GM10248 (cell line): ENCODE data around the gene PROZ.

Source experiments
- CTCF ChIA-PET: fragments of 300-600 bp; sonication (Branson Sonifier 250); formaldehyde crosslinking; extraction: SDS; loops from one replicate; lab custom pipeline; 2021; ENCODE audit warnings: antibody characterized with exemption; lab: Yijun Ruan, JAX
- POLR2A ChIA-PET: fragments of 350-650 bp; sonication (Branson Sonifier 250); formaldehyde crosslinking; extraction: SDS; loops from one replicate; lab custom pipeline; 2020; ENCODE audit warnings: antibody characterized with exemption; lab: Yijun Ruan, JAX
- DNase-seq: peaks from one replicate; pipeline ENCODE4 v3.0.0; 2012; ENCODE audit errors: extremely low spot score
- CTCF ChIP-seq: IDR thresholded peaks from 2 replicates; pipeline ENCODE4 v1.5.1; 2012; ENCODE audit warnings: mild to moderate bottlenecking, low read depth; ENCODE audit errors: extremely low read depth, missing control alignments, control extremely low read depth

Gene PROZ

DNA sequence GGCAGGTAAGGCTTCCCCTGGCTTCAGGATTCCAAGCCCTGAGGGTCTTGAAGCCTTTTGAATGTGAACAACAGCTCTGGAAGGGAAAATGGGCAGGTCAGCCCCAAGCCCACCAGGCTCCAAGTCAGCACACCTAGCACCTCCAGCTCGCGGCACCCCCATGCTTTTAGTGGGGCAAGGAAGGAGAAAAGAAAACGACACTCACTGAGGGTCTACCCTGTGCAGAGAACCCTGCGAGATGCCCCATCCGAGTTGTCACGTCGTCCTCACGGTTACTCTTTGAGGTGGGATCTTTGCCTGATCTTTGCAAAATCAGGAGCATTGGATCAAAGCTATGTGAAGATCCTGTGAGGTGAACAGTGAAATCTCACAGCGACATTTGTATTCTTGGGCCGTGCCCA, 41.6 kb upstream of the PROZ start:
- ChIA-PET POLR2A (no interaction called here), CTCF (no interaction called here)
- no peak for TF ChIP-seq CTCF
- no peak for DNase-seq

DNA sequence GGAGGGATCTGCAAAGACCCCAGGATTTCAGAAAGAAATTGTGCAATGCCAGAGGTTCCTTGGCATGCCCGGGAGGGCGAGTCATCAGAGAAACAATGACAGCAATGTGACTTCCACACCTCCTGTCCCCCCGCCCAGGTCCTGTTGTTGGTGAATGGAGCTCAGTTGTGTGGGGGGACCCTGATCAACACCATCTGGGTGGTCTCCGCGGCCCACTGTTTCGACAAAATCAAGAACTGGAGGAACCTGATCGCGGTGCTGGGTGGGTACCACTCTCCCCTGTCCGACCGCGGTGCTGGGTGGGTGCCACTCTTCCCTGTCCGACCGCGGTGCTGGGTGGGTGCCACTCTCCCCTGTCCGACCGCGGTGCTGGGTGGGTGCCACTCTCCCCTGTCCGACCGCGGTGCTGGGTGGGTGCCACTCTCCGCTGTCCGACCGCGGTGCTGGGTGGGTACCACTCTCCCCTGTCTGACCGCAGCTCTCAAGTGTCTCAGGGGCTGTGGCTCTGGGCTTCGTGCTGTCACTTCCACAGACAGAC, 41.0 kb upstream of the PROZ start:
- POLR2A ChIA-PET: no interaction called here
- CTCF ChIA-PET: no interaction called here
- TF ChIP-seq CTCF: no peak
- no peak for DNase-seq

DNA sequence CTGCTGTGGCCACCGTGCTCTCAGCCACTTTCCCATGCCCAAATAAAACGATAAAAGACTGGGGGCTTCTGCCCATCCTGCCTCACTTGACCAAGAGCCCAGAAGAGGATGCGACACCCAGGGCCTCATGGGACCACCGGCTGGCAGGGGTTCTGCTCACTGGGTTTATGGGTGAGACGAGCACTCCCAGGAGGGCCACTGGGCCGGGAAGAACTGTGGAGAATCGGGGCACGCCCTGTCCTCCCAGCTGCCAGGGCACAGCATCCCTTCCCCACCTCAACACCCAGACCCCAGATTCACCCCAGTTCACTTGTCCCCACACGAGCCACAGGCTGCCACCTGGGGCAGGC, 40.6 kb upstream of the PROZ start:
- no peak for TF ChIP-seq CTCF
- POLR2A ChIA-PET: no interaction called here
- CTCF ChIA-PET: no interaction called here
- DNase-seq: no peak

DNA sequence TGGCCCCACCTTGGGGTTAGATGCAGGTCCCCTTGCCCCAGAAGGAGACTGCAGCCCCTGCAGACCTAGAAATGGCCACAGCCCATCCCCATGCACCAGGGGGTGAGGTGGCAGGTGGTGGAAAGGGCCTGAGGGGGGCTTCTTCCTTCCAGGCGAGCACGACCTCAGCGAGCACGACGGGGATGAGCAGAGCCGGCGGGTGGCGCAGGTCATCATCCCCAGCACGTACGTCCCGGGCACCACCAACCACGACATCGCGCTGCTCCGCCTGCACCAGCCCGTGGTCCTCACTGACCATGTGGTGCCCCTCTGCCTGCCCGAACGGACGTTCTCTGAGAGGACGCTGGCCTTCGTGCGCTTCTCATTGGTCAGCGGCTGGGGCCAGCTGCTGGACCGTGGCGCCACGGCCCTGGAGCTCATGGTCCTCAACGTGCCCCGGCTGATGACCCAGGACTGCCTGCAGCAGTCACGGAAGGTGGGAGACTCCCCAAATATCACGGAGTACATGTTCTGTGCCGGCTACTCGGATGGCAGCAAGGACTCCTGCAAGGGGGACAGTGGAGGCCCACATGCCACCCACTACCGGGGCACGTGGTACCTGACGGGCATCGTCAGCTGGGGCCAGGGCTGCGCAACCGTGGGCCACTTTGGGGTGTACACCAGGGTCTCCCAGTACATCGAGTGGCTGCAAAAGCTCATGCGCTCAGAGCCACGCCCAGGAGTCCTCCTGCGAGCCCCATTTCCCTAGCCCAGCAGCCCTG, 40.0 kb upstream of the PROZ start:
- ChIA-PET CTCF (no interaction called here), POLR2A (no interaction called here)
- no peak for DNase-seq
- no peak for TF ChIP-seq CTCF

GRCh38 chr13:113119166-113119821, 39.2 kb upstream of the PROZ start:
- no peak for TF ChIP-seq CTCF
- ChIA-PET CTCF (no interaction called here), POLR2A (no interaction called here)
- no peak for DNase-seq

- ChIA-PET POLR2A (no interaction called here), CTCF (interaction anchor here (1.4 kb wide), 1 partner anchor 12 kb away, joined by 3 read pairs; no protein-coding TSS in a partner anchor)
- TF ChIP-seq CTCF: no peak
- DNase-seq: no peak
Measured at GRCh38 chr13:113119822-113120189, 38.6 kb upstream of the PROZ start.
